ENCODE data around the gene IRX2. TPM values are rescaled to one million over a fixed set of nuclear protein-coding genes. Genes with fewer than 3 reads are reported as not detected.

The IRX2 gene
- polyA plus RNA-seq, 3 donors from 2014 or later, result not detected

DNA sequence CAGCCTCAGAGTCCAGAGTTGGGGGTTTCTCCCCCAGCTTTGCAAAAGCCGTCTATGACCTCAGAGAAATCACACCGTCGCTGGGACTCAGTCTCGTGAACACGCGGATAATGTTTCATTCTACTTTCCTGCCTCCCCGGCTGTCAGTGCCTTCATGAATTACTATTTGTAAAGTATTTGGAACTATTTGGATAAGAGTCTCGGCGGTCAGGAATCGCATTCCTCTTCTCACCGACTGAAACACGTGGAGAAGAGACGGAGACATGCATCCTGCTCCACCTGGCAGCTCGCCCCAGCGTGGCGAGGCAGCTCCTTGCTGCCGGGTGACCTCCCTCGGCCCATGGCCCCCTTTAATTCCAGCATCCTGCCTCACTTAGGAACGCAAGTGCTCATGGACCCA lies 23.9 kb downstream of the IRX2 start:
- DNase-seq, result no peak
- Mint-ChIP-seq H3K36me3 (no peaks in the 10 kb centered on the region), H3K27me3 (ENCODE audit: low read depth in 3 of 3) (peaks cover 0 to 4% (median 0%) of the 10 kb centered on the region in 3 donors), H3K27ac (no peak overlapping the region), H3K9me3 (no peaks in the 10 kb centered on the region), H3K4me1 (no peaks in the 10 kb centered on the region), H3K4me3 (no peak overlapping the region)

GRCh38 chr5:2725980-2726765 lies 25.3 kb downstream of the IRX2 start:
- no peaks in the 10 kb centered on the region for H3K36me3 Mint-ChIP-seq
- H3K27ac Mint-ChIP-seq, result no peak overlapping the region
- no peak overlapping the region for H3K4me3 Mint-ChIP-seq
- peaks cover 0 to 5% (median 2%) of the 10 kb centered on the region in 3 donors for H3K27me3 Mint-ChIP-seq (ENCODE audit: low read depth in 3 of 3)
- H3K9me3 Mint-ChIP-seq, result no peaks in the 10 kb centered on the region
- no peak for DNase-seq
- no peaks in the 10 kb centered on the region for H3K4me1 Mint-ChIP-seq

GRCh38 chr5:2724831-2725230 lies 26.6 kb downstream of the IRX2 start:
- H3K9me3 Mint-ChIP-seq, result peaks cover 0 to 2% (median 0%) of the 10 kb centered on the region in 6 donors

DNA sequence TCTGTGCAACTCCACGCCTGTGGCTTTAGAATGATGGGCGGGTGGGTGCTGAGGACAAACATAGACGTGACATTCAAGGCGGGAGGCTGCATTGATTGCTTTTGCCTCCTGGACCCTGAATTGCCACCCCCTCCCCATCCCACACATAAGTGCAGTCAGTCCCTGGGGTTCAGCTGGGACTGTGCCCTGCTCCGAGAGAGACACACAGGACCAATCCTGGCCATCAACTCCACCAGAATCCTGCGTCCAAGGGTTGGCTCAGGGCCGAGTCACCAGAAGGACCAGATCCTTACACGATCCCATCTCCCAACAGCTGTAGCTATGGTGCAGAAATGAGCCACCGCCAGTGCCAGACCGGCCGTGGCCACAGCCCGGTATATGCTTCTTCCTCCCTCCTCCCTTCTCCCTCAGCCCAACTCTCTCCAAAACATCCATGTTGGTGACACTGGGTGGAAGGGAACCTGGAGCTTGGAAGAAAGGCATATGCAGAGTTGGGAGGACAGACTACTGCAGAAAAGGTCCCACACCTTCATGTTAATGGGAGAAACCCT lies 27.4 kb downstream of the IRX2 start:
- Mint-ChIP-seq H3K27ac (no peak overlapping the region), H3K27me3 (ENCODE audit: low read depth in 3 of 3) (peaks cover 0 to 5% (median 2%) of the 10 kb centered on the region in 3 donors)

More at GRCh38 chr5:2724831-2725230, 26.6 kb downstream of the IRX2 start:
- Mint-ChIP-seq H3K27ac (no peak overlapping the region), H3K36me3 (no peaks in the 10 kb centered on the region), H3K4me3 (no peak overlapping the region), H3K4me1 (no peaks in the 10 kb centered on the region), H3K27me3 (ENCODE audit: low read depth in 3 of 3) (peaks cover 0 to 5% (median 2%) of the 10 kb centered on the region in 3 donors)
- no peak for DNase-seq

GRCh38 chr5:2722901-2723300 lies 28.6 kb downstream of the IRX2 start:
- no peak for DNase-seq
- Mint-ChIP-seq H3K36me3 (no peaks in the 10 kb centered on the region), H3K4me1 (no peaks in the 10 kb centered on the region), H3K27me3 (ENCODE audit: low read depth in 3 of 3) (peaks cover 0 to 5% (median 2%) of the 10 kb centered on the region in 3 donors), H3K9me3 (peaks cover 0 to 2% (median 0%) of the 10 kb centered on the region in 6 donors), H3K27ac (no peak overlapping the region), H3K4me3 (no peak overlapping the region)

More for the DNA sequence above, 27.4 kb downstream of the IRX2 start:
- Mint-ChIP-seq H3K9me3 (peaks cover 0 to 2% (median 0%) of the 10 kb centered on the region in 6 donors), H3K4me1 (no peaks in the 10 kb centered on the region), H3K4me3 (no peak overlapping the region), H3K36me3 (no peaks in the 10 kb centered on the region)
- no peak for DNase-seq

GRCh38 chr5:2721385-2722138 lies 29.9 kb downstream of the IRX2 start:
- DNase-seq, result no peak
- Mint-ChIP-seq H3K27me3 (ENCODE audit: low read depth in 3 of 3) (peaks cover 2 to 10% (median 5%) of the 10 kb centered on the region in 3 donors), H3K4me3 (no peak overlapping the region), H3K4me1 (no peaks in the 10 kb centered on the region), H3K36me3 (no peaks in the 10 kb centered on the region), H3K27ac (no peak overlapping the region), H3K9me3 (peaks cover 0 to 4% (median 0%) of the 10 kb centered on the region in 6 donors)

- Mint-ChIP-seq H3K4me1 (no peaks in the 10 kb centered on the region), H3K9me3 (peaks cover 0 to 8% (median 0%) of the 10 kb centered on the region in 6 donors), H3K27ac (no peak overlapping the region), H3K27me3 (ENCODE audit: low read depth in 3 of 3) (peaks cover 2 to 8% (median 5%) of the 10 kb centered on the region in 3 donors), H3K4me3 (no peak overlapping the region), H3K36me3 (no peaks in the 10 kb centered on the region)
- DNase-seq, result no peak
These were observed 32.1 kb downstream of the IRX2 start for GRCh38 chr5:2719332-2719731.

DNA sequence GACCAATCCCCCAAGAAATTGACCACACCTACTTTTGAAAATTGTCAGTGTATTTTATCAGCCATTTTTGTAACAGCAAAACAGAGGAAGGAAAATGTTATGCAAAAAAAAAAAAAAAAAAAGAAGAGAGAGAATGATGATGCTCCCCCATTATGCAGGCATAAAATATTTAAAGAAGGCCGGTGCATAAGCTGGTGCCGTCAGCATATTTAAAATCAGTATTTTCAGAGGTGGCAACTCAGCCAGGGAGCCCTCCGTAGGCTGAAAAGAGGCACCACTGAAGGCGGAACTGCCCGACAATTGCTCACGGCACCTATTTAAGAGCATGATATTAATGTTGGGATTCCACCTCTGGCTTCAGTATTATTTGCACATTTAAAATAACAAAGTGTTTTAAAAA lies 33.4 kb downstream of the IRX2 start:
- no peak overlapping the region for H3K4me3 Mint-ChIP-seq
- H3K9me3 Mint-ChIP-seq, result peaks cover 0 to 8% (median 0%) of the 10 kb centered on the region in 6 donors
- H3K4me1 Mint-ChIP-seq, result no peaks in the 10 kb centered on the region
- H3K36me3 Mint-ChIP-seq, result no peaks in the 10 kb centered on the region
- no peak overlapping the region for H3K27ac Mint-ChIP-seq
- DNase-seq, result no peak
- peaks cover 2 to 8% (median 5%) of the 10 kb centered on the region in 3 donors for H3K27me3 Mint-ChIP-seq (ENCODE audit: low read depth in 3 of 3)

DNA sequence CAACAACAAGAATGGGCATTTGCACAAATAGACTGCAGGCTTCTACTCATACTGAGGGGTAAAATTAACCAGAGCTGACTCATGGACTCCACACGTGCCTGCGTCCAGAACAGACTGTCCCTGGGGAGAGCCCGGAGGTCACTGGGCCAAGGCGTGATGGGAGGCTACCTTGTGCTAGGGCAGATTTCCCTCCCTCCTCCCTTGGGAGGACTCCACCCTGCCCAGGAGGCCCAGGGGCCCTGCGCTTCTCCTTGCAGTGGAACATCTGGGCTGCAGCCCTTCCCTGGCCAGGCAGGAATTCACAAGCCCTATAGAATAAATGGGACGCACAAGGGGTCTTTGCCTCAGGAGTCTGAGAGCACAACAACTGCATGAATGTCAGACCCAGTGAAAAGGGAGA lies 35.6 kb downstream of the IRX2 start:
- Mint-ChIP-seq H3K4me1 (no peaks in the 10 kb centered on the region), H3K9me3 (peaks cover 0 to 8% (median 0%) of the 10 kb centered on the region in 6 donors), H3K27me3 (ENCODE audit: low read depth in 3 of 3) (peaks cover 2 to 8% (median 2%) of the 10 kb centered on the region in 3 donors), H3K36me3 (no peaks in the 10 kb centered on the region), H3K27ac (no peak overlapping the region), H3K4me3 (no peak overlapping the region)
- no peak for DNase-seq

GRCh38 chr5:2714805-2715204 lies 36.7 kb downstream of the IRX2 start:
- Mint-ChIP-seq H3K36me3 (no peaks in the 10 kb centered on the region), H3K4me1 (no peaks in the 10 kb centered on the region), H3K9me3 (peaks cover 0 to 6% (median 0%) of the 10 kb centered on the region in 6 donors), H3K27me3 (ENCODE audit: low read depth in 3 of 3) (peaks cover 2 to 8% (median 2%) of the 10 kb centered on the region in 3 donors), H3K4me3 (no peak overlapping the region), H3K27ac (no peak overlapping the region)
- DNase-seq, result no peak

DNA sequence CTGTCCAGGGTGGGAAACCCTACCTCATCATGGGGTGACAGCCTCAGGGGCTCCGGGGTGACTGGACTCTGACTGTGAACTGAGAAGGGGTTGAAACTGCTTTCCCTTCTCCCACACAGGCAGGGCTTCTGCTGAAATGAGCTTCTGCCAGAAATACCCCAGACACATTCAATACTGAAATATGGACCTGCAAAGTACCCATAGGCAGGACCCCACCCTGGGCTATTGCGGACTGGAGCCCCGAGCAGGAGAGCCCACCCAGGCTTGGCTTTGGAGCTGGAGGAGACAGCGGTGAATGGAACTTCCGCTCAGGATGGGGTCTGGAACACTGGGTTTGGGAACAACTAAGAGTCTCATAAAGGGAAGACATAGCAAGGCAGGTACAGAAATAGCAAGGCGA lies 37.5 kb downstream of the IRX2 start:
- Mint-ChIP-seq H3K4me3 (no peak overlapping the region), H3K9me3 (peaks cover 0 to 6% (median 0%) of the 10 kb centered on the region in 6 donors), H3K27ac (no peak overlapping the region), H3K27me3 (ENCODE audit: low read depth in 3 of 3) (peaks cover 2 to 8% (median 2%) of the 10 kb centered on the region in 3 donors), H3K4me1 (no peaks in the 10 kb centered on the region), H3K36me3 (no peaks in the 10 kb centered on the region)
- DNase-seq, result no peak

DNA sequence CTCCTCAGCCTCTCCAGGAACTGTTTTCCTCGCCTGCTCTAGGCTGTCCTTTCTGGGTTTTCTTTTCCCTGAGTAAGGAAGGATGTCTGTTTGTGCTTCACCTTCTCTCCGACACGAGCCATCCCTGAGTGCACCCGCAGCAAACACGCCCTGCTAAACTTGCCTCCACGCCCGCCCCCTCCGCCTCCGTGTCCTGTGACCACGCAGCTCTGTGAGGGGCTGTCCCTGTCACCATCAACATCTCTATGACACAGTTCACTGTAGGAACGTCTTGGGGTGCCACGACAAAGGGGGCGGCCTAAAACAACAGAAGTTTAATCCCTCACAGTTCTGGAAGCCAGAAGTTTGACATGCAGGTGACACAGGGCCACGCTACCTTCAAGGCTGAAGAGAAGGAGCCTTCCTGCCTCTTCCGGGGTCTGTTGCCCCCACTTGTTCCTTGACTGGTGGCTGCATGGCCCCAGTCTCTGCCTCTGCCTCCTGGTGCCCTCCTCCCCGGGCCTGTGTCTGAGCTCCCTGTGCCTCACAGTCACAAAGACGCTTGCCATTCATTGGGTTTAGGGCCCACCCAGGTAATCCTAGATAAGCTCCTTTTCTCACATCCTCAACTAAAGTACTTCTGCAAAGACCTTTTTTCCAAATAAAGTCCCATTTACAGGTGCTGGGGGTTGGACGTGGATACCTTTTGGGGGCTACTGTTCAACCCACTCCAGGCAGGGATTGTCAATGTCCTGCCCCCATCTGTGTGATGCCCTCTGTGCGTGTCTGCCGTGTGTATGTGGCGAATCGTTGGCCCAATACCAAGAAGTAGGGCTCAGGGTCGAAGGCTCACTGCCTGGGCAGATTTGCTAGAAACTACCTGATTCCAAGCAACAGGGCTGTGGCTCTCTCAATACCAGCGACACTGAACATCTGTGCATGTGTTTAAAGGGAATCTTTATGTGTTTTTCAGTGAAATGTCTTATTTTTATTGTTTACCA lies 39.7 kb downstream of the IRX2 start:
- no peaks in the 10 kb centered on the region for H3K36me3 Mint-ChIP-seq
- DNase-seq, result no peak
- H3K4me3 Mint-ChIP-seq, result no peak overlapping the region
- H3K27me3 Mint-ChIP-seq (ENCODE audit: low read depth in 3 of 3), result peaks cover 2 to 6% (median 3%) of the 10 kb centered on the region in 3 donors
- no peaks in the 10 kb centered on the region for H3K4me1 Mint-ChIP-seq
- no peak overlapping the region for H3K27ac Mint-ChIP-seq
- peaks cover 0 to 4% (median 0%) of the 10 kb centered on the region in 6 donors for H3K9me3 Mint-ChIP-seq

DNA sequence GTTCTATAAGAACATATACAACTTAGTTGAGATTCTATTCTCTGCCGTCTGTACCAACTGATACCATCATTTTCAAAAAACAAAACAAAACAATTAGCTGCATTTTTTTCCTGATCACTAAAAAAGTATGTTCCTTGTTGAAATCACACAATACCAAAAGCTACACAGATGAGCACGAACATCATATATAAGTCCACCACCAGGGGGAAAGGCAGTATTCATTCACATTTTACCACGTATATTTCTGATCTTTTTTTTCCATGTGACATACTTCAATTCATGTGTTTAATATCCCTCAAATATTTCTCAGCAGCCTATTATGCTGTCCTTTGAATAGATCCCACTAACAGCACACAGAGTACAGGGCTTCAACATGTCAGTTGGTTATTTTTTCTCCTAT lies 40.6 kb downstream of the IRX2 start:
- H3K4me1 Mint-ChIP-seq, result no peaks in the 10 kb centered on the region
- peaks cover 0 to 4% (median 0%) of the 10 kb centered on the region in 6 donors for H3K9me3 Mint-ChIP-seq
- DNase-seq, result no peak
- no peak overlapping the region for H3K4me3 Mint-ChIP-seq
- no peak overlapping the region for H3K27ac Mint-ChIP-seq
- no peaks in the 10 kb centered on the region for H3K36me3 Mint-ChIP-seq
- H3K27me3 Mint-ChIP-seq (ENCODE audit: low read depth in 3 of 3), result peaks cover 2 to 6% (median 3%) of the 10 kb centered on the region in 3 donors
